Stimulated activated CD4-positive, alpha-beta T cell treated with anti-CD3 and anti-CD28 coated beads, Interleukin-4, amount 100 ng/mL, for 48 hours (primary cell): ENCODE measurements around the gene TUBB6.

Source experiments
- DNase-seq, 2 donors: peaks; one replicate each; pipeline ENCODE4 v3.0.0-alpha.2; 2020; ENCODE audit warnings: low read depth in 2 of 2

Gene TUBB6

DNA sequence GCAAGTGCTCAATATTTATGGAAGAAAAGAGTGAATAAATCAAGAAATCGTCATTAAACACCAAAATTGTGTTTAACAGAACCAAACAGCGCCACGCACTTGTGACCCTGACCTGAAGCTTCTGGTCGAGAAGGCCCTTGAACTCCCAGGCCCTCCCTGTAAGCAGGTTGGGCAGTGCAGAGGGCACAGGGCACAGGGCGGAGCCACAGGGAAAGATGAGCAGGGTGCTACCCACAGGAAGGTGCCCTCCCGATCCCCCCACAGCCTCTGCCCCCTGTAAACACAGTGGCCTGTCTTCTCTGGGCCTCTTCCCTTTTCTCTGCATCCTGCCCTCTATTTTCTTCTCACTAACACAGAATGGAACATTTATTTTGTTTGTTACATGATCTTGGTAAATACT lies 16.9 kb upstream of the TUBB6 start:
- DNase-seq = no peak

DNA sequence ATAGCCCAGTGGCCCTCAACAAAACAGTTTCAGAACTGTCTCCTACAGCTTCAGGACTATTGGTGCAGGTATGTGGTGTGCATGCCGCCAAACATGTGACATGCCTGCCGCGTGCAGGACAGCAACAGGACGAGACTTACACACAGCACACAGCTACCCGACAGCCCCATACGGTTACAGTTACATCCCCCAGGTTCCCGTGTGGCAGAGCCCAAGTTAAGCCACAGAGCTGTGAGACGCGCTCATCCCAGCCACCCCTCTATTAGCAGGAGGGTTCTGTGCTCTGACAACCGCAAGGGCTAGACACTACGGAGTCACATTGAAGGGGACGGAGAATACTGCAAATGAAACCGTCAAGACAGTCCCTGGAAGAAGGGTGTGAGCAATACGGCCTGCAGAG lies 16.4 kb upstream of the TUBB6 start:
- DNase-seq = no peak

DNA sequence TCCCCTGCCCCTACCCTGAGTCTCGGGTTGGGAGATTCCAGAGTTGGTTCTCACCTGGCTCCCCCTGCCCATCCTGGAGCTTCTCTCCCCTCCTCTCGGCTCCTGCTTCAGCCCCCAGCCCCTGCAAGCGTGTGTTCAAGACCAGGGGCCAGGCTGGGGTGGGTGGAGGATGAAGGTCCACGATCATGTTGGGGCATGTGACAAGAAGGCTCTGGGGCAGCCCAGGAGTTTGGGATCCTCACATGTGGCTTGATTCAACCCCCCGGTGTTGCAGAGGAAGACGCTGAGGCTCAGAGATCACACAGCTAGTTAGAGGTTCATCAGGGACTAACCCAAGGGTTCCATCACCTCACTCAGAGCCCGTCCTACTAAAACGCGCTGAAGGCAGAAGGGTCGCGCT lies 14.2 kb upstream of the TUBB6 start:
- no peak for DNase-seq

GRCh38 chr18:12295389-12296086 lies 12.5 kb upstream of the TUBB6 start:
- no peak for DNase-seq

DNA sequence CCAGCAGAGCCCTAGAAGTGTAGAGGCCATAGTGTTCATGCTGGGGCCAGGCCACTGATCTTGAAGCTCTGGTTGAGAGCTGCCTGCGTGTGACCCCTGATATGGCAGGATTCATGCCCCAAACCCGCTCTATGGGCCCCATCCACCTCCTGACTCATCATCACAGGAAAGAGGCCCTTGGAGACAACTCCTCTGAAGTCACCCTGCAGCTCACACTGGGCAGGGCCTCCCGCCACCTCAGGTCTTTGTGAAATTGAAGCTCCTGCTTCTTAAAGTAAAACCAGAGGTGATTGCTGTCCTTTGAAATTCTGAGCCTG lies 12.0 kb upstream of the TUBB6 start:
- no peak for DNase-seq

DNA sequence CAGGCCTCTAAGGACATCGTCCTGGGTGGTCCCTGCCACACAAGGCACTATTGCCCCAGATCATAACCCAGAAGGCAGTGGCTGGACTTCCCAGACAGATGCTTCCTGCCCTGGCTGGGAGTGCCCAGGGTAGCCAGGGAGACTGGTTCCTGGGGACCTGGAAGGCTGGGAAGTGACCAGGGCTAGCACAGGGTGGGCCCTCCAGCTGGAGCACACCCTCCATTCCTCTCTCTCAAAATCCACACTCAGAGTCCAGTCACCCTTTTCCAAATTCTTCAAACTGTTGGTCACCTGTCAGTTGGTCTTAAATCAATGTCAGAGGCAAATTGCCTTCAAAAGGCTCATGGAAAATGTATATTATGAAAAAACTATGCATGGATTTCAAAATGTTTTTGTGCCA lies 11.6 kb upstream of the TUBB6 start:
- DNase-seq = no peak

GRCh38 chr18:12299862-12300261 lies 8.2 kb upstream of the TUBB6 start:
- no peak for DNase-seq

DNA sequence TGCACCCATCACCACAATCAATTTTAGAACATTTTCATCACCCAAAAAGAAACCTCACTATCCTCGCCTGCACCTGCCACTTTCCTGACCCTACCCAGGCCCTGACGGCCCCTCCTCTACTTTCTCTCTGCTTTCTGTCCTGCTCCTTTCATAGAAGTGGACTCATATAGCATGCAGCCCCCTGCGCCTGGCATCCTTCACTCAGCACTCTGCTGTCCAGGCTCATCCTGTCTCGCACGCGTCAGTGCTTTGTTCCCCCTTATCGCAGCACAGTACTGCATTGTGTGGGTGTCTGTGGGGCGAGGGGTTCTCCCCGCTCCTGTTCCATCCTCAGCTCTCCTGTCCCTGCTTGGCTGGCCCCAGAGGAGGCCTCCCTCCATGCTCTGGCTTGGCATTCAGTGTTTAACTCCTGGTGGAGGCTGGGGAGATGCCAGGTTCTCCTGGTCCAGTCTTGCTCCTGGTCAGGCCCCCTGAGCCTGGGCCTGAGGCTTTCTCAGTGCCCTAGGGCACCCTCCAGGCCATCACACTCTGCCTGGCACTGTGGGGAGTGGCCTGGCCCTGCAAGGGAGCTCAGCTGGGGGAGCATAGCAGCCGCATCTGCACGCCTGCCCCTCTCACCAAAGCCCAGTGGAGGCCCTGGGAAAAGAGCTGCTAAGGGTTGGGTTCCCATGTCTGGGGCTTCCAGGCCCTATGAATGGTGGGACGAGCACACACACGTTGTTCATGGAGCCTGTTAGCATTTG lies 6.6 kb upstream of the TUBB6 start:
- DNase-seq = no peak

DNA sequence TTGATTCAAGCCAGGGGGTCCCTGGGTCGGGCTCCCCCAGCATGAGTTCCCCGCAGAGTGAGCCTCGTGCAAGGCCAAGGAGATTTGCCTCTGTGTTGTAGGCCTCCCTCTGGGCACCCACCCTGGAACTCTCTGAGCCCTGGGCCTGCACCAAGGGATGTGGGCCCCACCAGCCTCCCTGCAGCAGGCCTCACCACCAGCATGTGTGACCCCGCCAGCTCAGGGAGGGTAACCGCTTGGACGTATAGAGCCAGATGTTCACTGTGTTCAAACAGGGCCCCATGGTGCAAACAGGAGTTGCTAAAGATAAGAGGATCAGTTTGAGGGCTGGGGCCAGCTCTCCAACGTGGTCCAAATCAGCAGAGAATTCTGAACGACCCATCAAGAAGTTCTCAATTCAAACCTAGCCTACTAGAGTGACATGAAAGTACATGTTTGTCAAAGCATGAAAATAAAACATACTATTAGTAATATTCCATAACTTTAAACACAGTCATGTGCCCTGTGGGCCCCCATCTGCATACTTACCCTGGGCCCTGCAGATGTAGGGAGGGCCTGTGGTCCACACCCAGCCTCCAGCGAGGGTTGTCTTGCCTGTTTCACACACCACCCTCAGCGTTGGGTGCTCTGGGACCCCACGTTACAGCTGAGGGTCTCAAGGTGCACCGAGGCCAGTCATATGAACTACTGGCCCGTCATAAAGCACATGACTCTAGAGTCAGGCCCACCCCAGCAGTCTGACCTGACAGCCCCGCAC lies 5.5 kb upstream of the TUBB6 start:
- DNase-seq = no peak

- no peak for DNase-seq
These were observed 3.5 kb upstream of the TUBB6 start for GRCh38 chr18:12304351-12305210.

DNA sequence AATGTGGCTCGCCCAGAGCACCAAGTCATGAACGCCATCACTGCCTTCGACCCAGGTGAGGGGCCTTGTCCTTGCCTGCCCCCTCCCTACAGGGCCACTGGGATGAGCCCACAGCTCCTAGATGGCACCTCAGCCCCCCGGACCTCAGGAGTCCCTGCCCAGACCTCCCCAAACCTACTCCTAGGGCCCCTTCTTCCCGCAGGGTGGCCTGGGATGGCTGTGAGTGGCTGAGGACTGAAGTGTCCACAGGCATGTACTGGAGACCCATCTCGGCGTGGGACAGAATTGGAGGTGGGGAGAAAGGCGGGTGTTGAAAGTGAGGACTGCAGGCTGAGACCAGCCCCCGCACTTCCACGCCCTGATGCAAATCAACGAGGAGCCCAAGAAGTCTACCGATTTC lies 2.8 kb upstream of the TUBB6 start:
- DNase-seq = no peak

- DNase-seq = no peak
These were observed 2.0 kb upstream of the TUBB6 start for GRCh38 chr18:12305930-12306629.

- DNase-seq = no peak
These were observed 1.0 kb upstream of the TUBB6 start for GRCh38 chr18:12306752-12307700.

DNA sequence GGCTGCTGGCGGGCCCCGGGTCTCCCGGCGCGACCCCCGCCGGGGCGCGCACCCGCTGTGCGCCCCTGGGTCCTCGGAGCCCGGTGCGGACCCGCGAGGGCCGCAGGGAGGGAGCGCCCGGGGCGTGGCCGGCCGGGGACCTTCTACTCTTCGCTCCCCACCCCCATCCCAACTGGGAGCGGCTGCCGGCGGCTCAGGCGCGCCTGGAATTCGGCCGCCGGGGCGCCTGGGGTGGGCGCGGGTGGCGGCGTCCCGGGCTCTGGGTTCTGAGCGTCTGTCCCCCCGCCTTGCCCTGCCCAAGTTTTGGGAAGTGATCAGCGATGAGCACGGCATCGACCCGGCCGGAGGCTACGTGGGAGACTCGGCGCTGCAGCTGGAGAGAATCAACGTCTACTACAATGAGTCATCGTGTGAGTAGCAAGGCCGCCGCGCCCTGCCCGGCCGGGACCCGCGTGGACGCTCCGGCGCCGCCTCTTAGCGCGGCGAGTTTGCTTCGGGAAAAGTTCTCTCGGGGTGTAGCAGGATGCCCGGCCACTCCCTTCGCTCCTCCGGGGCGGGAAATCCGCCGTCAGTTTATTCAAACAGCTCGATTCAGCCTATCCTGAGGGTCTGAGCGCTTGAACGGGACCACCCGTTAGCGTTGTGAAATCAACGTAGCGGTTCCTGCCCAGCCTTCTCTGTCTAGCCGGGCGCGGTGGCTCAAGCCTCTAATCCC lies 502 bp downstream of the TUBB6 start:
- peak; percentile 13 to 26 for DNase-seq

DNA sequence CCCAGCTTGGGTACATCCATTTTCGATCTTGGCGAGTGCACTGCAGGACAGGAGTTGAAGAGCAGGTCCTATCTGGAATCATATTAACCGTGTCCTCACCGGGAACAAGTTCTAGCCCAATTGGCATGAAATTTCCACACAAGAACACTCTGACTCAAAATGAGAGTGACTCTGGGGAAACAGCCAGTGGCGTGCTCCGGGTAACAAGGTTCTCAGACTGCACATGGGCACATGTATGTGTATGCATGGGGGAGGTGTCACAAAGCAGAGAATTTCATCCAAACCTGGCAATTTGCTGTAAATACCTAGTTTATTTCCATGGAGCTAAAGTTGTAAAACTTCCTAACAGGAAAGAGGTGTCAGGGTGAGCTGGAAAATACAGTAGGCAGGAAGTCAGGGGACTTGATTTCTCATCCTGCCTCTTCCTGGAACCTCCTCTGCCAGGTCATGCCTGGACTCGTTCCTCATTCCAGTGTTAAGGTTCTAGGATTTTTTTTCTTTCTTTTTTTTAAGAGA lies 1.7 kb downstream of the TUBB6 start:
- DNase-seq = no peak

- no peak for DNase-seq
These were observed 2.7 kb downstream of the TUBB6 start for GRCh38 chr18:12310762-12311161.

DNA sequence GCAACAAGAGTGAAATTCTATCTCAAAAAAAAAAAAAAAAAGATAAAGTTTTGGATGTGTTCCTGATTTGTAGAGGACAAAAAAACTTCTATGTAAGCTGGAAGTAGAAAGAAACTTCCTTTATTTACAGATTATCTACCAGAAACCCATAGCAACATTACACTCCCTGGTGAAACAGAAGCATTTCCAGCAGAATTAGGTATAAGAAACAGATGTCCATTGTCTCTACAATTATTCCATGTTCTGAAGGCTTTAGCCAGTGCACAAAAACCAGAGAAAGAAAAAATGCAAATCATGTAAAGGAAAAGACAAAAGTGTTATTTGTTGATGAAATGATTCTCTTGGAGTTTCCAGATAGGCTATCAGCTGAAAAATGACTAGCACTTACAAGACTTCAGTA lies 4.9 kb downstream of the TUBB6 start:
- no peak for DNase-seq

- no peak for DNase-seq
These were observed 5.6 kb downstream of the TUBB6 start for GRCh38 chr18:12313530-12314245.
